K562 (cell line): ENCODE measurements around the gene RARS1. TPM values are rescaled to one million over a fixed set of nuclear protein-coding genes. Genes with fewer than 3 reads are reported as not detected.

Source experiments
- STAT5A ChIP-seq: IDR thresholded peaks from 2 replicates; pipeline ENCODE4 v1.6.1; 2012; ENCODE audit warnings: low read length, inconsistent platforms, borderline replicate concordance
- polyA plus RNA-seq, 8 experiments: library from polyadenylated mRNA; depleted of rRNA in 4 of 8; stranded (reverse) in 5 of 8; unstranded in 3 of 8; fragments of >200 nt; fragmentation: Nextera tagmentation in 2 of 8; fragmentation: Illumina TruSeq in 1 of 8; extraction: Ambion mirVana in 2 of 8; extraction: Trizol in 1 of 8; gene quantifications; 2 replicates each; pipeline versions ENCODE4 v1.2.1 to v1.2.3, GENCODE V29; 2011 to 2014; ENCODE audit warnings: inconsistent platforms in 1 of 8, missing spikeins in 1 of 8
- total RNA-seq, 7 experiments: library from RNA; depleted of rRNA in 6 of 7; stranded (reverse); fragments of >200 nt in 6 of 7; fragmentation: Illumina TruSeq in 2 of 7; extraction: Trizol in 2 of 7; gene quantifications; 2 replicates each; pipeline versions ENCODE4 v1.2.1 to v1.2.3, GENCODE V29; 2011 to 2021; ENCODE audit warnings: low replicate concordance in 1 of 7
- TF ChIP-seq, protein P1 (sequence below): fragments of 450-650 bp; IDR thresholded peaks from 2 replicates; pipeline ENCODE4 v1.6.1; 2016; ENCODE audit warnings: low read depth
- TF ChIP-seq, protein P2 (sequence below), 3 experiments: fragments of 200-800 bp in 1 of 3; fragments of 250-450 bp in 1 of 3; fragments of 450-650 bp in 1 of 3; sonication (Bioruptor Pico) in 1 of 3; sonication (Bioruptor generic) in 1 of 3; formaldehyde crosslinking in 1 of 3; IDR thresholded peaks; 2 replicates each; pipeline versions ENCODE4 v1.6.1 to v1.8.0; 2016 to 2022; ENCODE audit warnings: mild to moderate bottlenecking in 2 of 3, missing genetic modification characterization in 2 of 3, missing compliant biosample characterization in 1 of 3, moderate library complexity in 1 of 3

The RARS1 gene
- total and polyA plus RNA-seq, 9 of the 15 experiments (the other 6 are each of a cell fraction or from before 2014, with no cell fraction given): 109 to 196 (median 139) TPM

DNA sequence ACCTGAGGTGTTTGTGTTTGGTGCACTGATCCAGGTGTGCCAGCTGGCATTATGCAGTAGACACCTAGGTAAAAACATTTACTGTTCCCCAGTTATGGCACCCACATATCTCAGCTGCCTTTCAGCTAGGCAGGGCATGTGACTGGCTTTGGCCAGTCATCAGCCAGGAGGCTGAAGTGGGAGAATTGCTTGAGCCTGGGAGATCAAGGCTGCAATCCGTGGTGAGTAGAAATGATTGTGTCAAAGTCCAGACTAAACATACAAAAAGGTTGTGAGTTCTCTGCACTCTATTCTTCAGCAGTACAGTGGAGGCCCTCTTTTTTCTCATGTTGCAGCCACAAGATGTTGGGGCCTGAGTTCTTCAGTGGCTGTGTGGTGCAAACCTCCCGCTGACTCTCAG, 39.6 kb downstream of the RARS1 start (continued):
- TF ChIP-seq, protein P1, sequence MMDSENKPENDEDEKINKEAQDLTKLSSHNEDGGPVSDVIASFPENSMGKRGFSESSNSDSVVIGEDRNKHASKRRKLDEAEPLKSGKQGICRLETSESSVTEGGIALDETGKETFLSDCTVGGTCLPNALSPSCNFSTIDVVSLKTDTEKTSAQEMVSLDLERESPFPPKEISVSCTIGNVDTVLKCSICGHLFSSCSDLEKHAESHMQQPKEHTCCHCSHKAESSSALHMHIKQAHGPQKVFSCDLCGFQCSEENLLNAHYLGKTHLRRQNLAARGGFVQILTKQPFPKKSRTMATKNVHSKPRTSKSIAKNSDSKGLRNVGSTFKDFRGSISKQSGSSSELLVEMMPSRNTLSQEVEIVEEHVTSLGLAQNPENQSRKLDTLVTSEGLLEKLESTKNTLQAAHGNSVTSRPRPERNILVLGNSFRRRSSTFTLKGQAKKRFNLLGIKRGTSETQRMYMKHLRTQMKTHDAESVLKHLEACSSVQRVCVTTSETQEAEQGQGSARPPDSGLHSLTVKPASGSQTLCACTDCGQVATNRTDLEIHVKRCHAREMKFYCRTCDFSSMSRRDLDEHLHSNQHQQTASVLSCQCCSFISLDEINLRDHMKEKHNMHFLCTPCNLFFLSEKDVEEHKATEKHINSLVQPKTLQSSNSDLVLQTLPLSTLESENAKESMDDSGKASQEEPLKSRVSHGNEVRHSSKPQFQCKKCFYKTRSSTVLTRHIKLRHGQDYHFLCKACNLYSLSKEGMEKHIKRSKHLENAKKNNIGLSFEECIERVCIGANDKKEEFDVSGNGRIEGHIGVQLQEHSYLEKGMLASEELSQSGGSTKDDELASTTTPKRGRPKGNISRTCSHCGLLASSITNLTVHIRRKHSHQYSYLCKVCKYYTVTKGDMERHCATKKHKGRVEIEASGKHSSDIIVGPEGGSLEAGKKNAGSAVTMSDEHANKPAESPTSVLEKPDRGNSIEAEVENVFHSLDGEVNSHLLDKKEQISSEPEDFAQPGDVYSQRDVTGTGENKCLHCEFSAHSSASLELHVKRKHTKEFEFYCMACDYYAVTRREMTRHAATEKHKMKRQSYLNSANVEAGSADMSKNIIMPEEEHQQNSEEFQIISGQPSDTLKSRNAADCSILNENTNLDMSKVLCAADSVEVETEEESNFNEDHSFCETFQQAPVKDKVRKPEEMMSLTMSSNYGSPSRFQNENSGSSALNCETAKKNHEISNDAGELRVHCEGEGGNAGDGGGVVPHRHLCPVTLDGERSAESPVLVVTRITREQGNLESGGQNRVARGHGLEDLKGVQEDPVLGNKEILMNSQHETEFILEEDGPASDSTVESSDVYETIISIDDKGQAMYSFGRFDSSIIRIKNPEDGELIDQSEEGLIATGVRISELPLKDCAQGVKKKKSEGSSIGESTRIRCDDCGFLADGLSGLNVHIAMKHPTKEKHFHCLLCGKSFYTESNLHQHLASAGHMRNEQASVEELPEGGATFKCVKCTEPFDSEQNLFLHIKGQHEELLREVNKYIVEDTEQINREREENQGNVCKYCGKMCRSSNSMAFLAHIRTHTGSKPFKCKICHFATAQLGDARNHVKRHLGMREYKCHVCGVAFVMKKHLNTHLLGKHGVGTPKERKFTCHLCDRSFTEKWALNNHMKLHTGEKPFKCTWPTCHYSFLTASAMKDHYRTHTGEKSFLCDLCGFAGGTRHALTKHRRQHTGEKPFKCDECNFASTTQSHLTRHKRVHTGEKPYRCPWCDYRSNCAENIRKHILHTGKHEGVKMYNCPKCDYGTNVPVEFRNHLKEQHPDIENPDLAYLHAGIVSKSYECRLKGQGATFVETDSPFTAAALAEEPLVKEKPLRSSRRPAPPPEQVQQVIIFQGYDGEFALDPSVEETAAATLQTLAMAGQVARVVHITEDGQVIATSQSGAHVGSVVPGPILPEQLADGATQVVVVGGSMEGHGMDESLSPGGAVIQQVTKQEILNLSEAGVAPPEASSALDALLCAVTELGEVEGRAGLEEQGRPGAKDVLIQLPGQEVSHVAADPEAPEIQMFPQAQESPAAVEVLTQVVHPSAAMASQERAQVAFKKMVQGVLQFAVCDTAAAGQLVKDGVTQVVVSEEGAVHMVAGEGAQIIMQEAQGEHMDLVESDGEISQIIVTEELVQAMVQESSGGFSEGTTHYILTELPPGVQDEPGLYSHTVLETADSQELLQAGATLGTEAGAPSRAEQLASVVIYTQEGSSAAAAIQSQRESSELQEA: no peak
- TF ChIP-seq, protein P2, sequence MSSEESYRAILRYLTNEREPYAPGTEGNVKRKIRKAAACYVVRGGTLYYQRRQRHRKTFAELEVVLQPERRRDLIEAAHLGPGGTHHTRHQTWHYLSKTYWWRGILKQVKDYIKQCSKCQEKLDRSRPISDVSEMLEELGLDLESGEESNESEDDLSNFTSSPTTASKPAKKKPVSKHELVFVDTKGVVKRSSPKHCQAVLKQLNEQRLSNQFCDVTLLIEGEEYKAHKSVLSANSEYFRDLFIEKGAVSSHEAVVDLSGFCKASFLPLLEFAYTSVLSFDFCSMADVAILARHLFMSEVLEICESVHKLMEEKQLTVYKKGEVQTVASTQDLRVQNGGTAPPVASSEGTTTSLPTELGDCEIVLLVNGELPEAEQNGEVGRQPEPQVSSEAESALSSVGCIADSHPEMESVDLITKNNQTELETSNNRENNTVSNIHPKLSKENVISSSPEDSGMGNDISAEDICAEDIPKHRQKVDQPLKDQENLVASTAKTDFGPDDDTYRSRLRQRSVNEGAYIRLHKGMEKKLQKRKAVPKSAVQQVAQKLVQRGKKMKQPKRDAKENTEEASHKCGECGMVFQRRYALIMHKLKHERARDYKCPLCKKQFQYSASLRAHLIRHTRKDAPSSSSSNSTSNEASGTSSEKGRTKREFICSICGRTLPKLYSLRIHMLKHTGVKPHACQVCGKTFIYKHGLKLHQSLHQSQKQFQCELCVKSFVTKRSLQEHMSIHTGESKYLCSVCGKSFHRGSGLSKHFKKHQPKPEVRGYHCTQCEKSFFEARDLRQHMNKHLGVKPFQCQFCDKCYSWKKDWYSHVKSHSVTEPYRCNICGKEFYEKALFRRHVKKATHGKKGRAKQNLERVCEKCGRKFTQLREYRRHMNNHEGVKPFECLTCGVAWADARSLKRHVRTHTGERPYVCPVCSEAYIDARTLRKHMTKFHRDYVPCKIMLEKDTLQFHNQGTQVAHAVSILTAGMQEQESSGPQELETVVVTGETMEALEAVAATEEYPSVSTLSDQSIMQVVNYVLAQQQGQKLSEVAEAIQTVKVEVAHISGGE (CRISPR knock-in tag; IDR thresholded peaks at IDR 0.05): no peak
- TF ChIP-seq STAT5A: no peak
